Activated CD4-positive, alpha-beta T cell treated with anti-CD3 and anti-CD28 coated beads, Interleukin-2, amount 50 U/mL, for 24 hours (primary cell): ENCODE results near the gene FOXD2.
A peak's percentile ranks its signal among the peaks of the same experiment; 100 is the strongest.

ENCODE experiments used
- DNase-seq, 2 donors: peaks; one replicate each; pipeline ENCODE4 v3.0.0-alpha.2; 2020; ENCODE audit warnings: low read depth in 1 of 2, low spot score in 1 of 2

FOXD2 gene

DNA sequence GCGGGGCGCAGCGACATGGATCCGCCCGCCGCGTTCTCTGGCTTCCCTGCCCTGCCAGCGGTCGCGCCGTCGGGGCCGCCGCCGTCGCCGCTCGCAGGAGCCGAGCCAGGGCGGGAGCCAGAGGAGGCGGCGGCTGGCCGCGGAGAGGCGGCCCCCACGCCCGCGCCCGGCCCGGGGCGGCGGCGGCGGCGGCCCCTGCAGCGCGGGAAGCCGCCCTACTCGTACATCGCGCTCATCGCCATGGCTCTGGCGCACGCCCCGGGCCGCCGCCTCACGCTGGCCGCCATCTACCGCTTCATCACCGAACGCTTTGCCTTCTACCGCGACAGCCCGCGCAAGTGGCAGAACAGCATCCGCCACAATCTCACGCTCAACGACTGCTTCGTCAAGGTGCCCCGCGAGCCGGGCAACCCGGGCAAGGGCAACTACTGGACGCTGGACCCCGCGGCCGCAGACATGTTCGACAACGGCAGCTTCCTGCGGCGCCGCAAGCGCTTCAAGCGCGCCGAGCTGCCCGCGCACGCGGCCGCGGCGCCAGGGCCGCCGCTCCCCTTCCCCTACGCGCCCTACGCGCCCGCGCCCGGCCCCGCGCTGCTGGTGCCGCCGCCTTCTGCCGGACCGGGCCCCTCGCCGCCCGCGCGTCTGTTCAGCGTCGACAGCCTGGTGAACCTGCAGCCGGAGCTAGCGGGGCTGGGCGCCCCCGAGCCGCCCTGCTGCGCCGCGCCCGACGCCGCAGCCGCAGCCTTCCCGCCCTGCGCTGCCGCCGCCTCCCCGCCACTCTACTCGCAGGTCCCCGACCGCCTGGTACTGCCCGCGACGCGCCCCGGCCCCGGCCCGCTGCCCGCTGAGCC lies 21.3 kb upstream of the FOXD2 start:
- no peak for DNase-seq

DNA sequence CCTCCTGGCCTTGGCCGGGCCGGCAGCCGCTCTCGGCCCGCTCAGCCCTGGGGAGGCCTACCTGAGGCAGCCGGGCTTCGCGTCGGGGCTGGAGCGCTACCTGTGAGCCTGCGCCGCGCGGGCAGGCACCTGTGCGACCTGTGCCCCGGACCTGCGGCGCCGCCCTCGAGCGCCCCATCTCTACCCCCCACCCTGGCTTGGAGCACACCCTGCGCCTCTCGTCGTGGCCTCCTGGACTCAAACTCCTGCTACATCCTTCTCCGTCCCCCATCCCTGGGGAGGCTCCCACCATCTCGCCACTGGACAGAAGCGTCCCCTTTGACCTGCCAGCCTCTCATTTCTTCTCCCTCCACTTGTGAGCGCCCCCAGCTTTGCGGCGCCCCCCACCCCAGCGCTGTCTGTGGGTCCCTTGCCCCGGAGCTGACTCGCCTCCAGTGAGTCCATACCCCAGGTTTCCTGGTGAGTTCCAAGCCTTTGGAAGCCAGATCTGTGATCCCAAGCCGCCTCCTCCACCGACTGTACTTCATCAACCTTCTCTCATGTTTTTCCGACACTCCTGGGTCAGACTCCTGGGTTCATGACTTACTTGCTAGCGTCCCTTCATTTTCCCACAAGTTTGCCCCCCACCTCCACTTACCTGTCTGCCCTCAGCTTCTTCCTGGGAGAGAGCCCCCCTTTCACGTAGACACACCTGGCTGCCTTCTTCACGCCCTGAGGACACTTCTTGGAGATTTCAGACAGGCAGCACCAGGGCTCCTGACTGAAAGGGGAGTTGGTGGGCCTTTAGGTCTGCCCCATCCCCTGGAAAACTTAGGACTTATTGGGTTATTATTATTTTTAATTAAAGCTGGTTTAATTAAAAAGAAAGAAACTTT lies 20.4 kb upstream of the FOXD2 start:
- DNase-seq = no peak

DNA sequence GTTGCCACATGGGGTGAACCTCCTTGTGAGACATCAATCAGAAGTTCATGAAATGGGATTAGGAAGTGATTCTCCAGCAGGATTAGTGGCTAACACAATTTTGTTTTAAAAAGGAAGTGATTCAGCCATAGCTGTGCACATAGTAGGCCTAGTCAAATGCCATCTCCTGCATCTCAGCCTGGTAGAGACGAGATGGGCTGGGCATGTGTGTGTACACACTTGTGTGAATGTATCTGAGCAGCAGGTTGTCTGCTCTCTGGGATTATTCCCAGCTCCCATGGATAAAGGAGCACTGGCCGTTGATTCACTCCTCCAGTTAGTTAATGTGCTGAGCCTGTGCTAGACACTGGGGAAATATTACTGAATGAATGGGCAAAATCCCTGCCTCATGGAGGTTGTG lies 19.7 kb upstream of the FOXD2 start:
- no peak for DNase-seq

GRCh38 chr1:47418681-47419325 lies 19.0 kb upstream of the FOXD2 start:
- DNase-seq = no peak

DNA sequence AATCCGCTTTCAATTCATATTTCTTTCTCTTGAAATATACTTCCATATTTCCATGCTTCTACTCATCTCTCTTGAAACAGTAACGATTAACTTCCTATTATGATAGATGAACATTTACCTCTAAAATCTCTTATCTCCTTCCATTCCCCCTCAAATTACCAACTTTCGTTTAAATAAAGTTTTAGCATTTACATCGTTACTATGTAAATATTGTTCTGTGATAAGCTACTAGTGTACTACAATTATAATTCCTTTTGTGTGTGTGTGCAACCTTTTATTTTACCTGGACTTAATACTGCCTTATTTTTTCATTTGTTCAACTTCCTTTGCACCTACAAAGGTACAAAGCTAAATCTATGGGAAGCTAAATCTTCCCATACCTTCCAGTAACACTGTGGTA lies 17.3 kb upstream of the FOXD2 start:
- no peak for DNase-seq

GRCh38 chr1:47423872-47424271 lies 14.0 kb upstream of the FOXD2 start:
- DNase-seq = no peak

DNA sequence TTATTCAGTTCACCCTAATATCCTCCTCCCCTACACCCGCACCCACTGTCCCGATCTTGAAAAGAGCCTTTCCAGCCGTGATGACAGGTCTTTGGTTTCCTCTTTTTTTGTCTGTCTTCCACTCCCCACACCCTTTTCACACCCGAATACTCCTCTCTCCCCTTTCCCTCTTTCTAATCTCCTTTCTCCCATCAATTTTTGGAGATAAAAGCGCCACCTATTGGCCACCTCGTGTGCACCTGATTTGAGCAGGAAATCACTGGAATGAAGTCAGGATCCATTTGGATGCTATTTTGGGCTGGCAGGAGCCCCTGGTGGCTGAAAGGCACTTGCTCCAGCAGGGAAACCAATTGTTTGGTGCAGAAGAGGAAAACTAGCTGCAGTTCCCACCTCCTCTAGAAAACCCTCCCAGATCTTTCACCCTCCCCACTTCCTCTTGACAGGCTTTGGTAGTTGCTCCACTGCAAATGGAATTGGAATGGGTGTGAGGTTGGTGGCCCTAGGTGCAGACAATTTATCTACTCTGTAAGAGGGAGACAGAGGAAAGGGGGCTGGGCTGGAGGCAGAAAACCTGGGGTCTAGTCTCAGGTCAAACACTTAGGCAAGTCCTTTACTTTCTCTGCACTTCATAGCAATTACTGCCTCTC lies 13.4 kb upstream of the FOXD2 start:
- DNase-seq = no peak

DNA sequence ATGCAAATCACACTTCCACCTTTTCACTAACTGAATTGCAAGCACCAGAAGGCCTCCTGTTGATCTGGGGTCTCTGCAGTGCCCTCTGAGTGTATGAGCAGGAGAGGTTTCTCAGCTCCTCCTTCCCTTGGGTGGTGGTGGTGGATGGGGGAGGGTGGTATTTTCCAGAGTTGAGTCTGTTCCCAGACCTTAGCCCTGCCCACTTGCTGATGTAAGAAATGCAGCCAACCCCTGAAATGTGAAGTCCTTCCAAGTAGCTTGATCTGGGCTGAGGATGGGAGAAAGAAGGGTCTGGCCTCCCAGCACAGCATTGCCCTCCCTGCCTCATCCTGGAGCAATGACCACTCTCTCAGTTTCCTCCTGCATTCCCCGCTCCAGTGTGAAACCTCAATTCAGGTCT lies 6.3 kb upstream of the FOXD2 start:
- DNase-seq = no peak

DNA sequence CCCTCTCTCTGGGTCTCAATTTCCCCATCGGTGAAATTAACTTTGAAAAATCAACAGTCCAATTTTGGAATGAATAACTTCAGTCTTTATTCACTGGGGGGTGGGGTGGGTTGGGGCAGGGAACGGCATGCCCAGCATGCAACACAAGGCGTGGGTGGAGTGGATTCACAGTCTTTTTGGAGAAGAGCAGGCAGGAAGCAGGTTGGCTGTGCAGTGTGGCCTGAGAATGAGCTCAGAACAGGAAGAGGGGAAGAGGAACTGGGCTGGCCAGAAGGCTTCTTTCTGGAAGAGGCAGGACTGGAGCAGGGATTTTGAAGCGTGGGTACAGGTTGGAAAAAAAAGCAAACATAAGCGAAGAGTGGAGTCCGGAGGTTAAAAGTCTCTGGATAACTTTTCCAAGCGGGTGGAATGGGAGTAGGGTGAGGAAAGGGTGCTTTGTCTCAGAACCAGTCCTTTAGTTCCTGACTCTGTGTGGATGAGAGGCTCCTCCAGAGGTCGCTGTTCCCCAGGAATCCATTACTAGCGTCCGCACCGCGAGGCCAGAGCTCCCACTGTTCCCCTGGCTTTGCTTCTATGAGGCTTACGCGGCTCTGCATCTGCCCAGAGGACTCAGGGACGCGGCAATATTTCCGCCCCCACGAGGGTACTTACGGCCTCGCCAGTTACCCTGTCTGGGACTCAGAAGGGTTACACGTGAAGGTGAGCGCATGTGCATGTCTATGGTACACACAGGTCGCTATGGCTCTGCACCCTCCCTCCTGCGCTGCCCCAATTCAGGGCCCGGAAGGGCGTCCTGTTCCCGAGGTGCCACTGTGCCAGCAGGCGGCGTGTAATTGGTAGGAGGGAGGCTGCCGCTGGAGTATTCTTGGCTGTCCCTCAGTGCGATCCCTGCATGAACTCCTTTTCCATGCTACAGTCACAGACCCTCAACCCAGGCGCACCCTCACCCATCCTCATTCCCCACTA lies 5.5 kb upstream of the FOXD2 start:
- peak; percentile 39 to 41 for DNase-seq

DNA sequence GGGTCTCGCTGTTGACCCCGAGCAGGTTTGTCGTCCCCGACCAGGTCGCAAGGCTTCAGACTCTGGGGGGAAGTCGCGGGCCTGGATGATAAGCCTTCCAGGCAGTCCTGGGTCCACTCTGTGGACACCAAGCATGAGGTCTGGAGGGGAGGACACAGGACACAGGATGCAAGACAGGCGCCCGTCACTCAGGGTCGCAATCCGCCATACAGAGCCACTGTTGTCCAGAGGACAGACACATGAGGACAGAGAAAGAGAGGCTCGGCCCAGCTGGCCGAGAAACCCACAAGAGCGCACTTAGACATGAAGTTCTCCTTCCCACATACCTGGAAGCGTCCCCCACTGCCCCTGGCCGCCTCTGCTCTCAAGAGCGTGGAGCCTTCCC lies 4.8 kb upstream of the FOXD2 start:
- no peak for DNase-seq

DNA sequence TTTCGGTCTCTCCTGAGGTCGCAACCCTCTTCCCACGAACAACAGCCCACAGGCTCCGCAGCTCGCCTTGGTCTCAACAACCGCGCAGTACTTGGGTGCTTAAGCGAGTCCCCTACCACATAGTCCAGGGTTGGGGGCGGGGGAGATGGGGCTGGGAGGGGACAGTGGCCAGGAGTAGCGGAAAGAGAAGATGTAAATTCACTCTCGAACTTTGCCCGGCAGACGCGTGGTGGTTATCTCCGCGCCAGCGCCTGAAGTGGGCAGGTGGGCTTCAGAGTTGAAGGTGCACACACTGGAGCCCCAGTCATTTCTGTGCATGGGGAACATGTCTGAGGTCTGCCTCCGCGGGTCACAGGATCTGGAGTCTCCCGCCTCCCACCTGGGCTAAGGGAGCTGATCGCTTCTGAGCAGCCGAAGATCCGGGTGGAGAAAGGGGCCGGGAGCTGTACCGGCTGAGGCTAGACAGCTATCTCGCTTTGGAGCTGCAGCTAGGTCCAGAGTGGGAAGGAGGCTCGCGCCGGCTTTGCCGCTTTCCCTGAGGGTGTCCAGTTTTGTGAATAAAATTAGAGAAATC lies 4.3 kb upstream of the FOXD2 start:
- no peak for DNase-seq

DNA sequence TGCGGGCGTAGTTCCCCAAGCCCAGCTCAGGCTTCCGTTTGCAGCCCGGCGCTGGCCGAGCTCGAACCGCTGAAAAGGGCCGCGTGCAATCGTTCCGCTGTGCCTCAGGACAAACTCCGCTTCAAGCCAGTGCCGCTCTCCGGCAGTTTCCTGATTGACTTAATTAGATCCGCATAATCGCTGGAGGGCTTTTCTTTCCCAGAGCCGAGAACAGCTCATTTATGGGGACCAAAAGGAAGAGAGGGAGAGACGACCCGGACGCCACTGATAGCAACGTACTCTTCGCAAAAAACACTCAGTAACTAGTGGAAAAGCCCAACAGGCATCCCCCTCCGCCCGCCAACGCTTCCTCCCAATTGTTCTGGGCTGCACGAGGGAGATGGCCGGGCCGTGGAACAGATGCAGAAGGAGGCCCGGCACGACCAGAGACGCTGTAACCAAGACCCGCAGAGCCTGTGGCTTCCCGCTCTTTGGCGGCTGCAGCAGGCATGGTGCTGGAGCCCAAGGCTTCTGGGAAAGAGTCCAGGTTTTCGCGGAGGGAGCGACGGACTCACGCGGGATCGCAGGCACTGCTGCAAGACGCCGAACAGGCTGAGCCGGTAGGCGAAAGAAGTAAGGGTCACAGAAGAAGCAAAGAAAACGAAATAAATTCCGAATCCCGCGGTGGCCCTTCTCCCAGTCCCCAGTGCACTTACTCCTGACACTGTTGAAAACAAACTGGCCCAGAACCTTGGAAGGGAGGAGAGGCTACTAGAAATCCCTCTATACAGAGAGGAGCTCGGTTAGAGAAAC lies 3.6 kb upstream of the FOXD2 start:
- DNase-seq = no peak

DNA sequence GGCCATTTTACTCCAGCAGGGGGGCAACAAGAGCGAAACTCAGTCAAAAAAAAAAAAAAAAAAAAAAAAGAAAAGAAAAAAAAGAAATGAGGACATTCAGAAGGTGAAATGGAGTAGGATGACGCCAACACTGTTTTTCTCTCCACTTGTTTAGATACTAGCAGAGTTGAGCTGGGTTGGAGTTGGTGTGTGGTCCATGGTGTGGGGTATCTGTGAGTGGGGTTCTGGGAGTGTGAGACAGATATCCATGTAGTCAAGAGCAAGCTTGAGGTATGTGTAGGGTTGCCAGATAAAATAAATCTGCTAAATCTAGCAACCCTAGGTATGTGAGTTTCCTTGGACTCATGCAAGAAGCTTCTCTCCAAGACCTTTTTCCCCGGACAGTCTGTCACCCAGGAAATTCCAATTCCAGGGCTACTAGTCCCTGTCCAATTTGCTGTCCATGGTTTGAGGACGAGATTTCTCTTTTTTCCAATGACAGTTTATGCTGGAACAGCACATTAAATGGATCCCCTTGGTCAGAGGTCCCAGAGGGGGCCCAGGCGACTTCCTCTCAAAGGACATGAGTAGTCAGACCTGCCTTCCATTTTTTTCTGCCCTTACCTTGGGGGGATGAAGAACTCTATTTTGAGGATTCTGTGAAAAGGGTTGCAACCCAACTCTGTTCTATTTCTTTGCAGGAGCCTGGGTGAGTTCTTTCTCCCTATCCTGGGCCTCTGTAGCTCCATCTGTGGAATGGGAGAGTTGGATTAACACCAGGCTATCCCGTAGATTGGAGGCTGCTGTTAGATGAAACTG lies 2.1 kb upstream of the FOXD2 start:
- no peak for DNase-seq

GRCh38 chr1:47436304-47436978 lies 1.4 kb upstream of the FOXD2 start:
- peak; percentile 59 to 63 for DNase-seq

DNA sequence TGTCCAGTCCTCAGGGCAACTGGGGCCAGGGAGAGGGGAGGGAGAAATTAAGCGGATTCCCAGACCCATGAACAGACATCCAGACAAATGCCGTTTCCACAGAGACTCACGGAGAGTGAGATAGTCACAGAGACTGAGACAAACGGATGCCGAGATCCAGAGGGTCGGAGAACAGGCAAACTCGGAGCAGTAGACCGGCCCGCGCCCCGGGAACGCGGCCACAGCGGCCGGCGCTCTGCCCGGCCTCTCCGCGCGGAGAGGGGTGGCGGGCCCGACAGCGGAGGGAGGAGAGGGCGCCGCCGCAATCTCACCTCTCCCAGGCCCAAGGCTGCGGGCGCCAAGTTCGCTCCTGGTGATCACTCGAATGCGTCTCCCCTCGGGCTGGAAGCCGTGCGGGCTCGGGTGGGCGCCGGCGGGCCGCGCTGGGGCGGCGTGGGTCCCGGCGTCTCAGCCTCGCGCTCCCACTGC lies 831 bp upstream of the FOXD2 start:
- DNase-seq = no peak

DNA sequence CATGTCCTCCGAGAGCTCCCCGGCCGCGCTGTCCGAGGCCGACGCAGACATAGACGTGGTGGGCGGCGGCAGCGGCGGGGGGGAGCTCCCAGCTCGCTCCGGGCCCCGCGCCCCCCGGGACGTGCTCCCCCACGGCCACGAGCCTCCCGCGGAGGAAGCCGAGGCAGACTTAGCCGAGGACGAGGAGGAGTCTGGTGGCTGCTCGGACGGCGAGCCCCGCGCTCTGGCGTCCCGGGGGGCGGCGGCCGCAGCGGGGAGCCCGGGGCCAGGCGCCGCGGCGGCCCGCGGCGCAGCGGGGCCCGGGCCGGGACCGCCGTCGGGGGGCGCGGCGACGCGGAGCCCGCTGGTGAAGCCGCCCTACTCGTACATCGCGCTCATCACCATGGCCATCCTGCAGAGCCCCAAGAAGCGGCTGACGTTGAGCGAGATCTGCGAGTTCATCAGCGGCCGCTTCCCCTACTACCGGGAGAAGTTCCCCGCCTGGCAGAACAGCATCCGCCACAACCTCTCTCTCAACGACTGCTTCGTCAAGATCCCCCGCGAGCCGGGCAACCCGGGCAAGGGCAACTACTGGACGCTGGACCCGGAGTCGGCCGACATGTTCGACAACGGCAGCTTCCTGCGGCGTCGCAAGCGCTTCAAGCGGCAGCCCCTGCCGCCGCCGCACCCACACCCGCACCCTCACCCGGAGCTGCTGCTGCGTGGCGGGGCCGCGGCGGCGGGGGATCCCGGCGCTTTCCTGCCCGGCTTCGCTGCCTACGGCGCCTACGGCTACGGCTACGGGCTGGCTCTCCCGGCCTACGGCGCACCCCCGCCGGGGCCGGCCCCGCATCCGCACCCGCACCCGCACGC lies 547 bp downstream of the FOXD2 start:
- no peak for DNase-seq
